Mesothelial cell of epicardium (in vitro differentiated cells): ENCODE results near the gene LARP4. TPM values are rescaled to one million over a fixed set of nuclear protein-coding genes. Genes with fewer than 3 reads are reported as not detected.
A peak's percentile ranks its signal among the peaks of the same experiment; 100 is the strongest.
"Not testable (repeated sequence)": the region's sequence is repeated elsewhere in the genome, so short reads cannot be mapped to it uniquely, and the experiment has no call there.

Experiments used
- DNase-seq, 2 experiments: peaks; one replicate each; pipeline ENCODE4 v3.0.0; 2021; ENCODE audit warnings: low spot score in 2 of 2; ENCODE audit not compliant: unreplicated experiment in 2 of 2
- H3K27ac Mint-ChIP-seq: 2 replicates; pipeline ENCODE4 v1.8.0; 2021; ENCODE audit warnings: mixed read lengths
- H3K27me3 Mint-ChIP-seq: 2 replicates; pipeline ENCODE4 v1.8.0; 2021; ENCODE audit warnings: low read depth, mixed read lengths
- H3K36me3 Mint-ChIP-seq: 2 replicates; pipeline ENCODE4 v1.8.0; 2021; ENCODE audit warnings: mixed read lengths
- H3K4me1 Mint-ChIP-seq: 2 replicates; pipeline ENCODE4 v1.8.0; 2021; ENCODE audit warnings: mixed read lengths
- H3K4me3 Mint-ChIP-seq: 2 replicates; pipeline ENCODE4 v1.8.0; 2021; ENCODE audit warnings: mild to moderate bottlenecking, moderate library complexity, mixed read lengths
- H3K9me3 Mint-ChIP-seq: 2 replicates; pipeline ENCODE4 v1.8.0; 2021; ENCODE audit warnings: mixed read lengths
- total RNA-seq: library from RNA; stranded (reverse); gene quantifications from 3 replicates; pipeline ENCODE4 v1.2.1, GENCODE V29; 2021
- TF ChIP-seq, protein P1 (sequence below): fragments of 200-600 bp; sonication (generic); IDR thresholded peaks from one replicate; pipeline ENCODE4 v1.5.0; 2021; ENCODE audit warnings: antibody characterized with exemption; ENCODE audit not compliant: unreplicated experiment

The LARP4 gene
- total RNA-seq, 1 donor from 2014 or later, result 48.7 TPM

DNA sequence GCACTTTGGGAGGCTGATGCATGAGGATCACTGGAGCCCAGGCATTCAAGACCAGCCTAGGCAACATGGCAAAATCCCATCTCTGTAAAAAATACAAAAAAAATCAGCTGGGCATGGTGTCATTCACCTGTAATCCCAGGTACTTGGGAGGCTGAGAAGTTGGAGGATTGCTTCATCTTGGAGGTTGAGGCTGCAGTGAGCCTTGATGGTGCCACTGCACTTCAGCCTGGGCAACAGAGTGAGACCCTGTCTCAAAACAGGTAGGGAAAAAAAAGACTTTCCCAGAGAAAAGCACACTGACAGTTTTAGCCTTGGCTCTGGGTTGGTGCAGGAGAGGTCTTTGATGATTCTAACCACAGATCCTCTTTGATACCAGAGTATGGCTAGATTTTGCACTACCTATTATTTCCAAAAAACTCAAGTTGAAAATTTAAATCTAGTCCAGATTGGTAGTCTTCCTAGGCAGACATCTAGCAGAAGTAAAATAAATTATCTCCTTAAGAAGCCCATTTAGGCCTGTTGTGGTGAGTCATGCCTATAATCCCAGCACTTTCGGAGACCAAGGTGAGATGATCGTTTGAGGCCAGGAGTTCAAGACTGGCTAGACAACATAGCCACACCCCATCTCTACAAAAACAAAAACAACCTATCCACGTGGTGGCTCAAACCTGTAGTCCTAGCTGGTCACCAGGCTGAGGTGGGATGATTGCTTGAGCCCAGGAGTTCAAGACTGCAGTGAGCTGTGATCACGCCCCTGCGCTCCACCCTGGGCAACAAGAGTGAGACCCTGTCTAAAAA, 18.6 kb downstream of the LARP4 start:
- no peaks in the 10 kb centered on the region for H3K27me3 Mint-ChIP-seq
- TF ChIP-seq, protein P1, sequence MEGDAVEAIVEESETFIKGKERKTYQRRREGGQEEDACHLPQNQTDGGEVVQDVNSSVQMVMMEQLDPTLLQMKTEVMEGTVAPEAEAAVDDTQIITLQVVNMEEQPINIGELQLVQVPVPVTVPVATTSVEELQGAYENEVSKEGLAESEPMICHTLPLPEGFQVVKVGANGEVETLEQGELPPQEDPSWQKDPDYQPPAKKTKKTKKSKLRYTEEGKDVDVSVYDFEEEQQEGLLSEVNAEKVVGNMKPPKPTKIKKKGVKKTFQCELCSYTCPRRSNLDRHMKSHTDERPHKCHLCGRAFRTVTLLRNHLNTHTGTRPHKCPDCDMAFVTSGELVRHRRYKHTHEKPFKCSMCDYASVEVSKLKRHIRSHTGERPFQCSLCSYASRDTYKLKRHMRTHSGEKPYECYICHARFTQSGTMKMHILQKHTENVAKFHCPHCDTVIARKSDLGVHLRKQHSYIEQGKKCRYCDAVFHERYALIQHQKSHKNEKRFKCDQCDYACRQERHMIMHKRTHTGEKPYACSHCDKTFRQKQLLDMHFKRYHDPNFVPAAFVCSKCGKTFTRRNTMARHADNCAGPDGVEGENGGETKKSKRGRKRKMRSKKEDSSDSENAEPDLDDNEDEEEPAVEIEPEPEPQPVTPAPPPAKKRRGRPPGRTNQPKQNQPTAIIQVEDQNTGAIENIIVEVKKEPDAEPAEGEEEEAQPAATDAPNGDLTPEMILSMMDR, result no peak
- H3K9me3 Mint-ChIP-seq, result peaks cover 7% of the 10 kb centered on the region
- H3K4me3 Mint-ChIP-seq, result no peak overlapping the region
- no peak overlapping the region for H3K27ac Mint-ChIP-seq
- DNase-seq, result no peak
- H3K36me3 Mint-ChIP-seq, result peaks cover 17% of the 10 kb centered on the region
- no peaks in the 10 kb centered on the region for H3K4me1 Mint-ChIP-seq

DNA sequence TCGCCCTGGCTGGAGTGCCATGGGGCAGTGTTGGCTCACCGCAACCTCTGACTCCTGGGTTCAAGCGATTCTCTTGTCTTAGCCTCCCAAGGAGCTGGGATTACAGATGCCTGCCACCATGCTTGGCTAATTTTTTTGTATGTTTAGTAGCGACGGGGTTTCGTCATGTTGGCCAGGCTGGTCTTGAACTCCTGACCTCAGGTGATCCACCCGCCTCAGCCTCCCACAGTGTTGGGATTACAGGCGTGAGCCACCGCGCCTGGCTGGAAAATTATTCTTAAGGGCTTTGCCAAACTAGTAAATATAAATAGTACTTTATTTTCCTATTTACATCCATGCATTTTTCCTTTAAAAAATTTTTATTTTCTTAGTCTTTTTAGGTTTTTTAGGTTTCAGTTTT, 22.2 kb downstream of the LARP4 start:
- DNase-seq, H3K9me3 Mint-ChIP-seq, H3K4me1 Mint-ChIP-seq, H3K27ac Mint-ChIP-seq, H3K4me3 Mint-ChIP-seq, H3K36me3 Mint-ChIP-seq, H3K27me3 Mint-ChIP-seq: not testable (repeated sequence)

DNA sequence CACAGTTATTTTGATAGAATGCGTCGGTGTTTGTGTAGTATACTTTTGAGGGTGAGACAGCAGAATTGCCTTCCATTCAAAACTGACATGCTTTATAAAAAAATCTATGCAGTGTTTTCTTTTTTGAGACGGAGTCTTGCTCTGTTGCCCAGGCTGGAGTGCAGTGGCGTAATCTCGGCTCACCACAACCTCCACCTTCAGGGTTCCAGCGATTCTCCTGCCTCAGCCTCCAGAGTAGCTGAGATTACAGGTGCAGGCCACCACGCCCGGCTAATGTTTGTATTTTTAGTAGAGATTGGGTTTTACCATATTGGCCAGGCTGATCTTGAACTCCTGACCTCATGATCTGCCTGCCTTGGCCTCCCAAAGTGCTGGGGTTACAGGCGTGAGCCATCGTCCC, 22.7 kb downstream of the LARP4 start:
- not testable (repeated sequence) for H3K27me3 Mint-ChIP-seq, H3K4me1 Mint-ChIP-seq, DNase-seq, H3K27ac Mint-ChIP-seq, H3K9me3 Mint-ChIP-seq, H3K36me3 Mint-ChIP-seq, H3K4me3 Mint-ChIP-seq

DNA sequence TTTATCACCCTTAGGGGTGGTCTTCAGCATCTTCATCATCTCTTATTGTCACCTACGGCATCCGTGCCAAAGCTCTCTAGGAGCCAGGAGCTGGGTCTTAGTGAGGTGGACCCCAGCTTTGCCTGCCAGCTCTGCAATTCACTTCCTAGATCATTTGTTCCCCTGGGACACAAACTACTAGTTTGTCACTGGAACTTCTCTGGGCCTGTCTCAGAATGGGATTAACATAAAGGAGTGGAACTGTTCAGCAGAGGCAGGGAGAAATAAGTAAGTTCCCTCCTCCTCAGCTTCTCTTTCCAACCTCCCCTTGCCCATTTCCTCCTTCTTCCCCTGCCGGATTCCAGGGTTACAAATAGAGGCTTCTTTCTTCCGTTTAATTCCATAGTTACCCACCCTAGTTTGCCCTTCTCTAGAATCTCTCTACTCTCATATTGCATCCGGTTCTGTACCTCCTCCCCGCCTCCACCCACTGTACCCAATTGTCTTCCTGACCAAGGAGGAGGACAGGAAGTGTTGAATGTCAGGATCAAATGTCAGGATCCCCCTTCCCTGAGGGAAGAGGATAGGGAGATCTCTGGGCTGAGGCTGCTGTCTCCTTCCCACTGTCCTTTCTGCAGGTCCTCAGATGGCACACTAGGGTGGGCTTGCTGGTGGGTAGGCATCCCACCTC, 25.0 kb downstream of the LARP4 start:
- no peaks in the 10 kb centered on the region for H3K9me3 Mint-ChIP-seq
- TF ChIP-seq, protein P1, result no peak
- H3K4me3 Mint-ChIP-seq, result no peak overlapping the region
- no peak for DNase-seq
- H3K27ac Mint-ChIP-seq, result peak overlapping the region; percentile 15
- H3K36me3 Mint-ChIP-seq, result peaks cover 14% of the 10 kb centered on the region
- peaks cover 6% of the 10 kb centered on the region for H3K4me1 Mint-ChIP-seq
- no peaks in the 10 kb centered on the region for H3K27me3 Mint-ChIP-seq

DNA sequence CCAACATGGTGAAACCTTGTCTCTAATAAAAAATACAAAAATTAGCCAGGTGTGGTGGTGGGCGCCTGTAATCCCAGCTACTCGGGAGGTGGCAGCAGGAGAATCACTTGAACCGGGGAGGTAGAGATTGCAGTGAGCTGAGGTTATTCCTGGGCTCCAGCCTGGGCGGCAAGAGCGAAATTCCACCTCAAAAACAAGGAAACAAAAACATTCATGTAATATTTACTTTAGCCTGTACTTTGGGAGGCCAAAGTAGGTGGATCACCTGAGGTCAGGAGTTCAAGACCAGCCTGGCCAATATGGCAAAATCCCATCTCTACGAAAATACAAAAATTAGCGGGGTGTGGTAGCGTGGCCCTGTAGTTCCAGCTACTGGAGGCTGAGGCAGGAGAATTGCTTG, 31.0 kb downstream of the LARP4 start:
- H3K27ac Mint-ChIP-seq, H3K4me1 Mint-ChIP-seq, H3K27me3 Mint-ChIP-seq, DNase-seq, H3K9me3 Mint-ChIP-seq, H3K4me3 Mint-ChIP-seq: not testable (repeated sequence)
- peaks cover 38% of the 10 kb centered on the region for H3K36me3 Mint-ChIP-seq

DNA sequence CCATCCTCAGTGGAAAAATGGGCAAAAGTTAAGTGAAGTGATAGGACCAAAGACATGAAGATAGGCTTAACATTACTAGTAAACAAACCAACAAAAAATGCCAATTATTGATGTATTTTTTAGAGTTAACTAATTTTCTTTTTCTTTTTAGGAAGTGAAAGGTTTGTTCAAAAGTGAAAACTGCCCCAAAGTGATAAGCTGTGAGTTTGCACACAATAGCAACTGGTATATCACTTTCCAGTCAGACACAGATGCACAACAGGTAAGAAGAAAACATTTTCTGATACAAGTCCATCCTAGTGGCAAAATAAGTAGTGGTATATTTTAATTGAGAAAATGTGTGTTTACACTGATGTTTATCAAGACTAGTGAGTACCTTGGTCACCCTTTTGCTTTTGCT, 39.6 kb downstream of the LARP4 start:
- Mint-ChIP-seq H3K27ac (no peak overlapping the region), H3K27me3 (no peaks in the 10 kb centered on the region)

DNA sequence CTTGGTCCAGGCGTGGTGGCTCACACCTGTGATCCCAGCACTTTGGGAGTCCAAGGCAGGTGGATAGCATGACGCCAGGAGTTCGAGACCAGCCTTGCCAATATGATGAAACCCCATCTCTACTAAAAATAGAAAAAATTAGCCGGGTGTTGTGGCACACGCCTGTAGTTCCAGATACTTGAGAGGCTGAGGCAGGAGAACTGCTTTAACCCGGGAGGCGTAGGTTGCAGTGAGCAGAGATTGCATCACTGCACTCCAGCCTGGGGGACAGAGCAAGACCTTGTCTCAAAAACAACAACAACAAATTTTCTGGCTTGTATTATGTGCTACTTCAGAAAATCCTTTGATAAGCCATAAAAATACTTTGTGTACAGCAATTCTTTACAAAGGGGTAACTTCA, 41.1 kb downstream of the LARP4 start:
- Mint-ChIP-seq H3K36me3 (peaks cover 46% of the 10 kb centered on the region), H3K9me3 (no peaks in the 10 kb centered on the region)
- TF ChIP-seq, protein P1, result no peak

More for the DNA sequence above, 39.6 kb downstream of the LARP4 start:
- no peak overlapping the region for H3K4me3 Mint-ChIP-seq
- no peak for DNase-seq
- no peaks in the 10 kb centered on the region for H3K4me1 Mint-ChIP-seq
- no peaks in the 10 kb centered on the region for H3K9me3 Mint-ChIP-seq
- TF ChIP-seq, protein P1, result no peak
- H3K36me3 Mint-ChIP-seq, result peaks cover 49% of the 10 kb centered on the region

More for the DNA sequence above, 41.1 kb downstream of the LARP4 start:
- no peak overlapping the region for H3K4me3 Mint-ChIP-seq
- DNase-seq, result no peak
- H3K4me1 Mint-ChIP-seq, result no peaks in the 10 kb centered on the region
- no peaks in the 10 kb centered on the region for H3K27me3 Mint-ChIP-seq
- no peak overlapping the region for H3K27ac Mint-ChIP-seq
